Large intestine (tissue), 3 donors: ENCODE results near the gene LATS1. TPM values are rescaled to one million over a fixed set of nuclear protein-coding genes. Genes with fewer than 3 reads are reported as not detected.

Experiments used
- DNase-seq, 2 donors: peaks; one replicate each; pipeline versions ENCODE4 v3.0.0 to v3.0.0-alpha.2; 2013
- H3K27ac ChIP-seq: one replicate; pipeline ENCODE4 v1.5.1; 2013; ENCODE audit warnings: low read length
- H3K27me3 ChIP-seq: 2 replicates; pipeline ENCODE4 v1.6.1; 2013; ENCODE audit warnings: low read length; ENCODE audit not compliant: control insufficient read depth, insufficient read depth
- H3K36me3 ChIP-seq: 2 replicates; pipeline ENCODE4 v1.6.1; 2013; ENCODE audit warnings: low read length; ENCODE audit not compliant: control insufficient read depth, insufficient read depth
- H3K4me1 ChIP-seq: one replicate; pipeline ENCODE4 v1.6.1; 2013; ENCODE audit warnings: low read length; ENCODE audit not compliant: control insufficient read depth, insufficient read depth
- H3K4me3 ChIP-seq: one replicate; pipeline ENCODE4 v1.5.1; 2013; ENCODE audit warnings: low read length
- H3K9me3 ChIP-seq: one replicate; pipeline ENCODE4 v1.6.1; 2013; ENCODE audit warnings: mild to moderate bottlenecking, low read depth, low read length, moderate library complexity; ENCODE audit not compliant: control insufficient read depth
- WGBS: methylation state at CpG from one replicate; pipeline ENCODE4 v1.1.5; 2013; ENCODE audit warnings: low lambda C conversion rate; ENCODE audit not compliant: insufficient coverage; 5-methylcytosine and 5-hydroxymethylcytosine counted together
- polyA plus RNA-seq: library from polyadenylated mRNA; unstranded; fragments of 120-200 nt; gene quantifications from one replicate; pipeline ENCODE4 v1.2.1, GENCODE V29; 2013

Gene LATS1
- polyA plus RNA-seq, 1 donor = 24.4 TPM

DNA sequence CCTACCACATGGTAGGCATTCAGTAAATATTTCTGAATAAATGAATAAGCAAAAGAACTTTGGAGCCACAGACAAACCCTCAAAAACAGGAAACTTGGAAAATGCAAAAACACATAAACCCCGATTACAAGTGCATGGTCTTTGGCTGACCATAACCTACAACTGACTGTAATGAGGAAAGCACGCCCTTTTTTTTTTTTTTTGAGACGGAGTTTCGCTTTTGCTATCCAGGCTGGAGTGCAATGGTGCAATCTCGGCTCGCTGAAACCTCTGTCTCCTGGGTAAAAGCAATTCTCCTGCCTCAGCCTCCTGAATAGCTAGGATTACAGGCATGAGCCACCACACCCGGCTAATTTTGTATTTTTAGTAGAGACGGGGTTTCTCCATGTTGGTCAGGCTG is 11.9 kb upstream of the LATS1 start:
- no peaks in the 10 kb centered on the region for H3K9me3 ChIP-seq
- peak overlapping the region; percentile 66 for H3K27ac ChIP-seq
- no peaks in the 10 kb centered on the region for H3K27me3 ChIP-seq
- H3K4me1 ChIP-seq = peaks cover 8% of the 10 kb centered on the region
- DNase-seq = peak in 1 of 2 donors; percentile 47
- H3K4me3 ChIP-seq = no peak overlapping the region
- no CpG with 5 or more reads among the region's 8 CpGs for WGBS
- peaks cover 38% of the 10 kb centered on the region for H3K36me3 ChIP-seq

DNA sequence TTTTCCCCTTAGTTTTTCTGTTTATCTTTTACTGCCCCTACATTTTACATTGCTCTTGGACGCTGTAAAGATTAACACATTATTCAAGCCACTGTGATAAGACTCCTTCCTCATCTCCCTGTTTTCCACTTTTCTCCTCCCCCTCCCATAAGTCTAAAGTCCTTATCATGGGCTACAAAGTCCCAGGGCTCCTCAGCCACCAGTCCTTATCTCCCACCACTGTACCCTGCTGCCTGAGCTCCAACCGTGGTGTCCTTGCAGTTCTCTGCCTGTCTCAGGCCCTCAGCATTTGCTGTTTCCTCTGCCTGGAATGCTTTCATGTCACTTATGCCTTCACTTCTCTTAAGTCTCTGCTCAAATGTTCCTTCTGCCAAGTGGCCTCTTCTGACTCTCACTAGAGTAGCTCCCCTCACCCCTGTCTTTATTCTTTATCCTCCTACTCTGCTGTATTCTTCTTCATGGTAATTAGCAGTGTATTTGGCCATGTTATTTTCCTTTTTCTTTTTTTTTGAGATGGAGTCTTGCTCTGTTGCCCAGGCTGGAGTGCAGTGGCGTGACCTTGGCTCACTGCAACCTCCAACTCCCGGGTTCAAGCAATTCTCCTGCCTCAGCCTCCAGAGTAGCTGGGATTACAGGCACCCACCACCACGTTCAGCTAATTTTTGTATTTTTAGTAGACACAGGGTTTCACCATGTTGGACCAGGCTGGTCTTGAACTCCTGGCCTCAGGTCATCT is 10.8 kb upstream of the LATS1 start:
- 43% methylated on average over 2 of the region's 5 CpGs for WGBS
- DNase-seq = peak; percentile 38 to 74
- Histone ChIP-seq H3K36me3 (peaks cover 35% of the 10 kb centered on the region), H3K9me3 (no peaks in the 10 kb centered on the region), H3K4me1 (peaks cover 8% of the 10 kb centered on the region), H3K27ac (peak overlapping the region; percentile 66), H3K4me3 (no peak overlapping the region), H3K27me3 (no peaks in the 10 kb centered on the region)

DNA sequence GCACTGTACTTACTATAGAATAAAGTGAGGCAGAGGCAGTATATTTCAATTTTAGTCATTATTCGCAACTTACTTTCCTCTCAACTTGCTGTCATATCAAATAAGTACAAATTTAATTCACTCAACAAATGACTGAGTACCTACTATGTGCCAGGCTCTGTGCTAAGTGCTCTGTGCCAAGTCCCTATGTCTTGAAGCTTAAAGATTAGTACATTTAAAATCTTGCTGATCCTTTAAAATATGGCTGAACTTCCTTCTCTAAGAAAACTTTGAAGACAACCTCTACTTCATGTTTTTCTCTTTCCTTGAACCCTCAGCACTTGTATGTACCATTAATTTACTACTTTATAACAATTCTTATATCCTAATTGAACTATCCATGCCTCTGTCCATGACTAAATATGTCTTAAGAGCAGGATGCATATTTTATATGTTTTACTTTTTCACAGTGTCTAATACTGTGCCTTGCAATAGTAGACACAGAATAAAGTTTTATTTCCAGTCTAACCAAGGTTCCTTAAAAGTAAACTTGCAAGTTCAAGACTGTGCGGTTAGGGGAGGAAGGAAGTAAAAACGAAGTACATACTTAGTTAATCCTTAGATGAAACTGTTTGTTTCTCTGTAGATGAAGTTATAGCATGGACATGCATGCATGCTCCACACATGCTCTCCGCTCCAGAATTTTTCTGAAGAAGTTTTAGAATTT is 10.0 kb upstream of the LATS1 start:
- no peaks in the 10 kb centered on the region for H3K9me3 ChIP-seq
- H3K4me3 ChIP-seq = no peak overlapping the region
- peak overlapping the region; percentile 66 for H3K27ac ChIP-seq
- WGBS = 70% methylated on average over 2 of the region's 4 CpGs
- peaks cover 8% of the 10 kb centered on the region for H3K4me1 ChIP-seq
- H3K27me3 ChIP-seq = no peaks in the 10 kb centered on the region
- H3K36me3 ChIP-seq = peaks cover 32% of the 10 kb centered on the region
- no peak for DNase-seq

DNA sequence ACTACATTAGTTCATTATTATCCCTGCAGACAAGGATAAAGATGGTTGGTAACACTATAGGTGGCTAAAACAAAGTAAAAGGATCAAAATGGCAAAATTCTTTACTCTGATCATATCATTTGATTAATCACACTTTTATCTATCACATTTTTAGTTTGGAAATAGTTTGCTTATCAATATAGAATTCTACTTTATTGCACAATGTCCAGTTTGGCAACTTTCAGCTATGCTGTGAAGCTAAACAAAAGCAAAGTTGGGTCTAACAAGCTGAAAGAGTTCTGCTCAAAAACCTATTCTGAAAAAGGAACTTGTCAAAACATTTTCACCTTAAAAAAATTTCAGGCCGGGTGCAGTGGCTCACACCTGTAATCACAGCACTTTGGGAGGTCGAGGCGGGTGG is 7.9 kb upstream of the LATS1 start:
- no peak overlapping the region for H3K27ac ChIP-seq
- peaks cover 21% of the 10 kb centered on the region for H3K36me3 ChIP-seq
- no CpG with 5 or more reads among the region's 3 CpGs for WGBS
- H3K27me3 ChIP-seq = no peaks in the 10 kb centered on the region
- H3K4me1 ChIP-seq = peaks cover 8% of the 10 kb centered on the region
- no peak overlapping the region for H3K4me3 ChIP-seq
- H3K9me3 ChIP-seq = no peaks in the 10 kb centered on the region
- no peak for DNase-seq

DNA sequence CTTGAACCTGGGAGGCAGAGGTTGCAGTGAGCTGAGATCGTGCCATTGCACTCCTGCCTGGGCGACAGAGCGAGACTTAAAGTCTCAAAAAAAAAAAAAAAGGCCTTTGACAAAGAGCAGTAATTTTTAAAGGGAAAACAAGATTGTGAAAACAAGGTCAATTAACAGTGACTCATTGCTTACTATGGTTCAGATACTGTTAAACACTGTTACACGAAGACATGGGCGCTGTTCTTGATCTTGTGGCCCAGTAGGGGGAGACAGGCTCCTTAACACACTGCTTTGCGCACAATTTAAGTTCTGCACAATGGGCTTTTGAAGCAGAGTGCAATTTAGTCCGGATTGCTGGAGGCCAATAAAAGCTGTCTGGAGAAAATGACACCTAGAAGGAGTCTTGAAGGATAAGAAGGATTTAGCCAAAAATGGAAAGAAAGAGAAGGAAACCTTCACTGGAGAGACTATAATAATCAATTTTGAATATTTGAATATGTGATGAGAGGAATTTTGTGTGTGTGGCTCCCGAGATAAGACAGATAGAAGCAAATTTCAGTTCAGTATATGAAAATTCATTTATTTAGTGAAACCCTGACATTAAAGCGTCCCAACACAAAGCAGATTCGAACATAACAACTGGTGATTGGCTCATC is 6.0 kb upstream of the LATS1 start:
- peak; percentile 73 to 81 for DNase-seq
- WGBS = 58% methylated on average over 6 of the region's 10 CpGs
- no peaks in the 10 kb centered on the region for H3K9me3 ChIP-seq
- H3K4me1 ChIP-seq = peaks cover 5% of the 10 kb centered on the region
- peaks cover 5% of the 10 kb centered on the region for H3K36me3 ChIP-seq
- no peaks in the 10 kb centered on the region for H3K27me3 ChIP-seq
- H3K4me3 ChIP-seq = no peak overlapping the region
- no peak overlapping the region for H3K27ac ChIP-seq

DNA sequence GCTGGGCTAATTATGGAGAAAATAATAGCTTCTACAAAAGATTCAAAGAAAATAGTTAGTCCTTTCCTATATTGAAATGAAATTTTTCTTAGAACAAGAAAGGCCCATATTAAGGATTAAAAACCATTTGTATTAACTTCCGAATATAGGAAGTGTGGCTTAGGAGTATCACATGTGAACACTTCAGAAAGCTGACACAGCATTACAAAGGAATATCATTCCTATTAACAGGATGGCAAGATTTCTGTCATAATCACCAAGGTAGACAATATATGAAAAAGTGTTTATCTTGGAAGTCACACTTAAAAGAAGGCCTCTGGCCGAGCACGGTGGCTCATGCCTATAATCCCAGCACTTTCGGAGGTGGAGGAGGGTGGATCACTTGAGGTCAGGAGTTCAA is 5.4 kb upstream of the LATS1 start:
- H3K27me3 ChIP-seq = no peaks in the 10 kb centered on the region
- peaks cover 3% of the 10 kb centered on the region for H3K36me3 ChIP-seq
- no peak overlapping the region for H3K27ac ChIP-seq
- H3K4me3 ChIP-seq = no peak overlapping the region
- no peak for DNase-seq
- no CpG with 5 or more reads among the region's 4 CpGs for WGBS
- no peaks in the 10 kb centered on the region for H3K9me3 ChIP-seq
- H3K4me1 ChIP-seq = no peaks in the 10 kb centered on the region

DNA sequence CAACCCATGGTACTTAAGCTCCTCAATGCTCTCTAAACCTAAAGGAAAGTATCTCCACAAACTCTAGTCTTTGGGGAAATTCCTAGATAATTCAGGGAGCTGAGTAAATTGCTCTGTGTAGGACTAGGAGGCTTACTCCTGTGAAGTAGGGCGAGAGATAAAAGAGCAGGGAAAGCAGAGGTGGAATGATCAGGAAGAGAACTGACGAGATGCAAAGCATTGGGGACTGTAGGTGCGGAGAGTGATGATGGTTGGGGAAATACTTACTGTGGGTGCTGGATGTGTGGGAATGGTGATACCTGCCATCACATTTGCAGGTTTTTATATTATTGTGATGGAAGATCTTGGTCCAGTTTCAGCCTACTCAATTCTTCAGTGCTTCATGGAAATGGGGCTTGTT is 1.6 kb upstream of the LATS1 start:
- DNase-seq = no peak
- Histone ChIP-seq H3K27ac (no peak overlapping the region), H3K27me3 (no peaks in the 10 kb centered on the region), H3K4me1 (no peaks in the 10 kb centered on the region), H3K9me3 (peaks cover 4% of the 10 kb centered on the region), H3K36me3 (no peaks in the 10 kb centered on the region), H3K4me3 (no peak overlapping the region)
- 100% methylated on average over 3 of the region's 3 CpGs for WGBS

DNA sequence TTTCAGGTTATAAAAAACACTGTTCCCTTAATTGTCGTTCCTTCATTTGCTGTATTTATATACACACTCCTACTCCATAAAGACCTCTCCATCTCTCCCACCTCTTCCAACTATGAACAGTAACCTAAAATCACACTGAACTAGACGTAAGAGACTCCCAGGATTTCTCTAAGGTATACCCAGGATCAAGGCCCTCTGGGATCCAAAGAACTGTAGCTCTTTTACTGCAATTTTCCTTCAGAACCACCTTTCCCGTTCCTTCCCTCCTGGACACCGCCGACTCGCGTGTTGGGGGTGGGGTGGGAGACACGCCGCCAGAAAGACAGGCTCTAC is 680 bp downstream of the LATS1 start:
- H3K4me3 ChIP-seq = peak overlapping the region; percentile 94
- peaks cover 3% of the 10 kb centered on the region for H3K36me3 ChIP-seq
- WGBS = no CpG with 5 or more reads among the region's 9 CpGs
- peak overlapping the region; percentile 99 for H3K27ac ChIP-seq
- peaks cover 4% of the 10 kb centered on the region for H3K9me3 ChIP-seq
- H3K27me3 ChIP-seq = no peaks in the 10 kb centered on the region
- H3K4me1 ChIP-seq = no peaks in the 10 kb centered on the region
- DNase-seq = no peak

DNA sequence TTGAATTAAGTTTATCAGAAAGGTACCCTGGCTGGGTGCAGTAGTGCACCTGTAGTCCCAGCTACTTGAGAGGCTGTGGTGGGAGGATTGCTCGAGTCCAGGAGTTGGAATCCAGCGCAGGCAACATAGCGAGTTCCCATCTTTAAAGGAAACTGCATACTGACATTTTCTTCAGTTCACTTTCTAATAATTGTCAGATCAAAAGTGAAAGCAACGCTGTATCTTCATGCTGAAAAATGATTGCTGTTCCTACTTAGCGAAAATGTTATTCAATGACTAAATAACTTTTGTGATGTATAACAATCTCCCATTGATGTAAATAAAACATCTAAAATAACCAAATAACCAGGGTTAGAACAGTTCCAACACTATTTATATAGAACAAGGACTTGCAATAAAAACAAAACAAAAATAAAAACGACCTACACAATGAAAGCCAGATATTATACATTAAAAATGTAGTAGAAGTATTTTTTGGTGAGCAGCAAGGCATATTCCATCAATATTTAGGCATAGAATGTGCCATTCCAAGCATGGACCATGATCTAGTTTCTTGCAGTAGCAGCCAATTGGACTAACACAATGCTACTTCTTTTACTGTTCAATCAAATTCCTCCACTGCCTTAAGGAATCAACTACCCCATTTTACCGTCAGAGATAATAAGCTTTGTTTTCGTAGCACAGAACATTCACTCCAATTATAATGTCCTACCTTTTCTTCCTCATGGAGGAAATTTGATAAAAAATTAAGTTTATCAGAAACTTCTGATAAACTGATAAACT is 1.5 kb downstream of the LATS1 start:
- Histone ChIP-seq H3K27me3 (no peaks in the 10 kb centered on the region), H3K4me3 (peak overlapping the region; percentile 94), H3K4me1 (no peaks in the 10 kb centered on the region), H3K27ac (peak overlapping the region; percentile 99), H3K9me3 (peaks cover 4% of the 10 kb centered on the region), H3K36me3 (peaks cover 3% of the 10 kb centered on the region)
- WGBS = 36% methylated on average over 3 of the region's 8 CpGs
- DNase-seq = no peak

DNA sequence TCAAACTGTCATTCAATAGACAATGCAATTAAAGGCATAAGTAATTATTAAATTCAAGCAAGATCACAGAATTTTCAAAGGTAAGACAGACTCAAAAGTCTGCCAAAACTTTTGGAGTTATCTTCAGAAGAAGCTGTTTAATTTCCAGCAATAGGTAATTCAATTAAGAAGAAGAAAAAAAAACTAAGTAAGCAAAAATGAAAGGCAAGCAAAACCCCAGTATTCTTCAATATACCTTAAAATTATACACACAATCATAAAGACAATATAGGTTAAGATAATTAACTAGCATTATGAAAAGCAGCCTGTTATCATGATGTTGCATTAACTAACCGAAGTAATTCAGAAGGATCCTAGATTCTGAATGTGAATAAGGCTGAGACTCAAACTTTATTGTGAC is 3.5 kb downstream of the LATS1 start:
- no peak for DNase-seq
- peaks cover 1% of the 10 kb centered on the region for H3K4me1 ChIP-seq

More for the DNA sequence above, 3.5 kb downstream of the LATS1 start:
- no peak overlapping the region for H3K4me3 ChIP-seq
- 100% methylated on average over 1 of the region's 1 CpG for WGBS
- H3K36me3 ChIP-seq = peaks cover 3% of the 10 kb centered on the region
- peaks cover 4% of the 10 kb centered on the region for H3K9me3 ChIP-seq
- no peaks in the 10 kb centered on the region for H3K27me3 ChIP-seq
- H3K27ac ChIP-seq = no peak overlapping the region
